Measurements from ENCODE around the gene WHAMM. TPM values are rescaled to one million over a fixed set of nuclear protein-coding genes. Genes with fewer than 3 reads are reported as not detected.

Gene WHAMM
- total RNA-seq, 4 donors from 2014 or later: 9.6 to 17.4 (median 14.2) TPM

DNA sequence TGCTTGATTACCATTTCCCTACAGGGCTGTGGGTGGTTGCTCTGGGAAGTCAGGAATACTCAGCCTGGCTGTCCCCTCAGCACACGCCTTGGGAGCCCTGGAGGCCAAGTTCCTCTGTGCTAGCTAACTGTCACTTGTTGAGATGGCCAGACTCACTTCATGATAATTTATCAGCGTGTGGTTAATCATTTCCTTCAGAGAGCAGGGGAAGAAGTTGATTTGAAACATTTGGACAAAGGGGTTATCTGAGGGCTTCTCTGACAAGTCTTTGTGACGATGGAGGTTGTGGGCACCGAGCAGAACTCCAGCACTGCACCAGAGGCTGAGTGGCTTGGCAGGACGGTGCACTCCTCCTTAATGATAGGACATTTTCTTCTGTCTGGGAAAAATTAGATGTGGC is 61.9 kb downstream of the WHAMM start:
- no peak for DNase-seq (ENCODE audit: extremely low spot score)
- TF ChIP-seq POLR2A (IDR thresholded peaks at IDR 0.05; ENCODE audit: low read depth) (no peak), EP300 (IDR thresholded peaks at IDR 0.05) (no peak), POLR2AphosphoS5 (IDR thresholded peaks at IDR 0.05) (no peak)
- TF ChIP-seq, protein P1, sequence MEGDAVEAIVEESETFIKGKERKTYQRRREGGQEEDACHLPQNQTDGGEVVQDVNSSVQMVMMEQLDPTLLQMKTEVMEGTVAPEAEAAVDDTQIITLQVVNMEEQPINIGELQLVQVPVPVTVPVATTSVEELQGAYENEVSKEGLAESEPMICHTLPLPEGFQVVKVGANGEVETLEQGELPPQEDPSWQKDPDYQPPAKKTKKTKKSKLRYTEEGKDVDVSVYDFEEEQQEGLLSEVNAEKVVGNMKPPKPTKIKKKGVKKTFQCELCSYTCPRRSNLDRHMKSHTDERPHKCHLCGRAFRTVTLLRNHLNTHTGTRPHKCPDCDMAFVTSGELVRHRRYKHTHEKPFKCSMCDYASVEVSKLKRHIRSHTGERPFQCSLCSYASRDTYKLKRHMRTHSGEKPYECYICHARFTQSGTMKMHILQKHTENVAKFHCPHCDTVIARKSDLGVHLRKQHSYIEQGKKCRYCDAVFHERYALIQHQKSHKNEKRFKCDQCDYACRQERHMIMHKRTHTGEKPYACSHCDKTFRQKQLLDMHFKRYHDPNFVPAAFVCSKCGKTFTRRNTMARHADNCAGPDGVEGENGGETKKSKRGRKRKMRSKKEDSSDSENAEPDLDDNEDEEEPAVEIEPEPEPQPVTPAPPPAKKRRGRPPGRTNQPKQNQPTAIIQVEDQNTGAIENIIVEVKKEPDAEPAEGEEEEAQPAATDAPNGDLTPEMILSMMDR (IDR thresholded peaks at IDR 0.05): no peak
- intact Hi-C loops (cut with DNase I): no loop called here
- no peaks in the 10 kb centered on the region for H3K9me3 ChIP-seq
- peaks cover 0 to 30% (median 10%) of the 10 kb centered on the region in 4 donors for H3K36me3 ChIP-seq
- no peak overlapping the region for H3K4me3 ChIP-seq
- WGBS: 78% methylated on average over 5 of the region's 5 CpGs
- H3K4me1 ChIP-seq: no peaks in the 10 kb centered on the region
- no peaks in the 10 kb centered on the region for H3K27me3 ChIP-seq
- H3K27ac ChIP-seq (replicated peaks in 1 of 4): no peak overlapping the region

DNA sequence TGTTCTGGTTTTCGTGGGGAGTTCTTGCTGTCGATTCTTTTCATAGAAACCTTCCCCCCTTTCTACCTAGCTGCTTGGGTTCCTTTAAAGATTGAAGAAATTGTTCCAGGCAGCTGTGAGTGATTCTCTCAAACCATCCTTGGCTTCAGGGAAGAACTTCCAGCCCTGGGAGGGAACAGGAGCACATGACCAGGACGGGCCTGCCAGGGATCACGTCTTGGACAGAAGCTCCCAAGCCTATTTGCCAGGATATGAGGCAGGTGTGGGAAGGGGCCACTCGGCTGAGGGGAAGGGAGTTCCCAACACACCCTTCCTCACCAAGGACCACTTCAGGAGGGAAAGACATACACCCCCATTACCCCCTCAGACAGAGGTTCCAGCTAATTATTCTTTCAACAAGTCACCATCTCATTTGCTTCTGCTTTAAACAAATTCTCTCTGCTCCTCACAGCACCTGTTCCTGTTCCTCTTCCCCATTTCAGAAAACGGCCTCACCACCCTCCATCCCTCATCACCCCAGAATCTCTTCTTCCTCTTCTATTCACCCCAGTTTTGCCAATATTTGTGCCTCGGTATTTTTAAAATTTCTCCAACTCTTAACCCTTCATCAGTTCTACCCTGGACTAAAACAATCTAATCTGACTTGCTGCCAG is 62.5 kb downstream of the WHAMM start:
- H3K36me3 ChIP-seq: peaks cover 0 to 30% (median 10%) of the 10 kb centered on the region in 4 donors
- no peaks in the 10 kb centered on the region for H3K9me3 ChIP-seq
- no peak for TF ChIP-seq POLR2A (IDR thresholded peaks at IDR 0.05; ENCODE audit: low read depth)
- TF ChIP-seq, protein P1 (IDR thresholded peaks at IDR 0.05): no peak
- no peak for TF ChIP-seq POLR2AphosphoS5 (IDR thresholded peaks at IDR 0.05)
- no peak for TF ChIP-seq EP300 (IDR thresholded peaks at IDR 0.05)
- H3K4me3 ChIP-seq: no peak overlapping the region
- H3K27ac ChIP-seq (replicated peaks in 1 of 4): no peak overlapping the region
- H3K27me3 ChIP-seq: no peaks in the 10 kb centered on the region
- intact Hi-C loops (cut with DNase I): no loop called here
- whole genome bisulfite sequencing: 75% methylated on average over 7 of the region's 7 CpGs
- H3K4me1 ChIP-seq: no peaks in the 10 kb centered on the region
- no peak for DNase-seq (ENCODE audit: extremely low spot score)

DNA sequence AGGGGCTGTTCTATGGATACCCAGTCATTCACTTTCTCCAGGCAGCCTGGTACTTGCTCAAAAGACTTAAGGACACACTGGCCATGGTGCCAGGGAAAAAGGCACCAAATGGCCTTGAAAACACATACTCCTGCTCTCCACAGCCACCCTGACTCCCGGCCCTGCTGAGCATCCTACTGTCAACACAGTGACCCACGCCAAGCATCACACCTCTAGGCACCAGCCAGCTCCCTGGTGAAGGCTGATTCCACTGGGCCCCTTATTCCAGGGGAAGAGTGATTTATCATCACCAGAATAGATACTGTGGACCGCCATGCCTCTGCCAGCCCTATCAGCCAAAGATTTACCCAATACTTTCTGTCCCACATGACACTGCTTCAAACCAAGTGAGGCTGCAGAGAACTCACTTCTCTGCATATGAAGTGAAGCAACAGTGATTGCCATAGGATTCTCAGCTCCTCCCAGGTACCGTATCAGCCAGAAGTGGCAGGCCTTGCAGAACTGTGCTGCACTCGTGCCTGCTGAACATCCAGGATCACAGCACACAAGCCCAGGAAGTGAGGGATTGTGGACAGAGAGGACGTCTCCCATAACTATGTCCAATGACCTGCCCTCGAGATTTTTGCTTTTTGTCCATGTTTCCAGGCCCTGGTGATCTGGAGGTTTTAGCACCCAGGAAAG is 63.7 kb downstream of the WHAMM start:
- H3K4me3 ChIP-seq: no peak overlapping the region
- intact Hi-C loops (cut with DNase I): no loop called here
- no peak for TF ChIP-seq POLR2A (IDR thresholded peaks at IDR 0.05; ENCODE audit: low read depth)
- no peak for TF ChIP-seq POLR2AphosphoS5 (IDR thresholded peaks at IDR 0.05)
- TF ChIP-seq EP300 (IDR thresholded peaks at IDR 0.05): no peak
- TF ChIP-seq, protein P1 (IDR thresholded peaks at IDR 0.05): no peak
- no peaks in the 10 kb centered on the region for H3K27me3 ChIP-seq
- H3K9me3 ChIP-seq: no peaks in the 10 kb centered on the region
- no peak overlapping the region for H3K27ac ChIP-seq (replicated peaks in 1 of 4)
- DNase-seq (ENCODE audit: extremely low spot score): no peak
- H3K36me3 ChIP-seq: peaks cover 0 to 30% (median 10%) of the 10 kb centered on the region in 4 donors
- no peaks in the 10 kb centered on the region for H3K4me1 ChIP-seq
- 80% methylated on average over 7 of the region's 7 CpGs for WGBS

DNA sequence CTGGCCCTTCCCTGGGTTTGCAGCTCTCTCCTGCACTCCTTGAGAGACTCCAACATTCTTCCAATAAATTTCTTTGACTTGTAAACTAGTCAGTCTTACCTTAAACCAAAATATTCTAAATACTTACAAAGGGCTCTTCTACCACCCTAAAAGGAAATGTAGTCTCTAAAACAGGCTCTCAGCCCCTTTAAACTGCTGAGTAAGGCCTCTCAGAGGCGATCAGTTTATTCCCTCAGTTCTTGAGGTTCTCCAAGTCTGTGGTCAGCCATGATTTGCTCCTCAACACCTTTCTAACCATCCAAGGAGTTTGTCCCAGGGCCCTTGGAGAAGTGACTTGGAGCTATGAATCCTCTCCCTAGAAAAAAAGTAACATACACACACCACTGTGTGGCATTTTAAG is 64.8 kb downstream of the WHAMM start:
- intact Hi-C loops (cut with DNase I): no loop called here
- H3K4me3 ChIP-seq: no peak overlapping the region
- no peaks in the 10 kb centered on the region for H3K4me1 ChIP-seq
- H3K9me3 ChIP-seq: no peaks in the 10 kb centered on the region
- 79% methylated on average over 1 of the region's 1 CpG for WGBS
- DNase-seq (ENCODE audit: extremely low spot score): no peak
- no peak for TF ChIP-seq POLR2AphosphoS5 (IDR thresholded peaks at IDR 0.05)
- TF ChIP-seq, protein P1 (IDR thresholded peaks at IDR 0.05): no peak
- TF ChIP-seq POLR2A (IDR thresholded peaks at IDR 0.05; ENCODE audit: low read depth): no peak
- TF ChIP-seq EP300 (IDR thresholded peaks at IDR 0.05): no peak
- no peak overlapping the region for H3K27ac ChIP-seq (replicated peaks in 1 of 4)
- no peaks in the 10 kb centered on the region for H3K27me3 ChIP-seq
- H3K36me3 ChIP-seq: peaks cover 0 to 30% (median 10%) of the 10 kb centered on the region in 4 donors
